Pancreas (tissue), 10 donors: ENCODE data around the gene EGFR. TPM values are rescaled to one million over a fixed set of nuclear protein-coding genes. Genes with fewer than 3 reads are reported as not detected.

Experiments used
- ATAC-seq, 4 donors: fragments of 200-7000 bp; cut with Tn5 transposase; one replicate each; pipeline versions ENCODE4 v1.8.0 to v1.9.1; 2020; ENCODE audit warnings: mild to moderate bottlenecking in 4 of 4, moderate library complexity in 4 of 4
- DNase-seq, 6 donors: peaks; one replicate each; pipeline ENCODE4 v3.0.0-alpha.2; 2020
- FAIRE-seq: peaks from 2 replicates; lab custom pipeline; 2012; peaks lifted over from hg19 to GRCh38; lab: Jason Lieb, UNC
- H3K27ac ChIP-seq, 4 donors: fragments of 200-600 bp; sonication (generic); 1 replicate in 3 of 4; 2 replicates in 1 of 4; pipeline versions ENCODE4 v1.5.0 to v1.8.0; 2020
- H3K27me3 ChIP-seq, 4 donors: fragments of 200-600 bp; one replicate each; pipeline ENCODE4 v1.8.0; 2021
- H3K36me3 ChIP-seq, 3 donors: fragments of 200-600 bp; sonication (generic) in 1 of 3; one replicate each; pipeline versions ENCODE4 v1.5.0 to v1.8.0; 2020 to 2021
- H3K4me1 ChIP-seq, 3 donors: fragments of 200-600 bp; one replicate each; pipeline ENCODE4 v1.8.0; 2021
- H3K4me3 ChIP-seq, 4 donors: fragments of 200-600 bp; sonication (generic) in 2 of 4; one replicate each; pipeline versions ENCODE4 v1.5.0 to v1.8.0; 2020 to 2021
- H3K9me3 ChIP-seq, 4 donors: fragments of 200-600 bp; one replicate each; pipeline ENCODE4 v1.8.0; 2021
- WGBS, 2 donors: extraction: QIAGEN DNeasy Blood & Tissue Kit; methylation state at CpG; one replicate each; pipeline ENCODE4 v1.1.7; 2013; 5-methylcytosine and 5-hydroxymethylcytosine counted together
- intact Hi-C, 3 donors: fragments of 100-400 bp; cut with DNase I; formaldehyde crosslinking; loops; one replicate each; pipeline versions ENCODE4 v1.11.1 to v1.14.2; 2022
- polyA plus RNA-seq, 2 donors: library from polyadenylated mRNA; stranded (reverse); fragments of 200-250 nt; gene quantifications; one replicate each; pipeline ENCODE4 v1.2.3, GENCODE V29; 2013
- total RNA-seq, 6 donors: library from RNA; stranded (reverse); fragmentation: NEBNext Ultra II Directional in 4 of 6; extraction: Animal tissue kit (Norgen Biotek cat#: 25700) in 4 of 6; gene quantifications; one replicate each; pipeline versions ENCODE4 v1.2.1 to v1.2.4, GENCODE V29; 2021 to 2023
- TF ChIP-seq, protein P1 (sequence below), 4 donors: fragments of 200-600 bp; sonication (generic) in 3 of 4; IDR thresholded peaks; one replicate each; pipeline versions ENCODE4 v1.5.0 to v1.8.0; 2021; ENCODE audit warnings: antibody characterized with exemption in 4 of 4
- donor health status: healthy with polysubstance abuse.
- donor health status: DM: no; HTN: no; CAD: no; lungs with moderate emphysema.
- donor health status: DM: no; HTN: no; CAD: no.
- donor health status: control.
- donor health status: control.
- donor health status: Bipolar disorder and iron deficiency.
- donor health status: DM: yes; HTN: yes; CAD: no.
- donor health status: DM: no; HTN: no; CAD: no.
- donor health status: DM: no; HTN: no; CAD: no.
- donor health status: DM: yes; HTN: yes; CAD: no.

Gene EGFR
- total and polyA plus RNA-seq, 8 donors: 5.5 to 38.8 (median 30.3) TPM

DNA sequence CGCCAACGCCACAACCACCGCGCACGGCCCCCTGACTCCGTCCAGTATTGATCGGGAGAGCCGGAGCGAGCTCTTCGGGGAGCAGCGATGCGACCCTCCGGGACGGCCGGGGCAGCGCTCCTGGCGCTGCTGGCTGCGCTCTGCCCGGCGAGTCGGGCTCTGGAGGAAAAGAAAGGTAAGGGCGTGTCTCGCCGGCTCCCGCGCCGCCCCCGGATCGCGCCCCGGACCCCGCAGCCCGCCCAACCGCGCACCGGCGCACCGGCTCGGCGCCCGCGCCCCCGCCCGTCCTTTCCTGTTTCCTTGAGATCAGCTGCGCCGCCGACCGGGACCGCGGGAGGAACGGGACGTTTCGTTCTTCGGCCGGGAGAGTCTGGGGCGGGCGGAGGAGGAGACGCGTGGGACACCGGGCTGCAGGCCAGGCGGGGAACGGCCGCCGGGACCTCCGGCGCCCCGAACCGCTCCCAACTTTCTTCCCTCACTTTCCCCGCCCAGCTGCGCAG, 424 bp downstream of the EGFR start:
- FAIRE-seq: no peak
- H3K27me3 ChIP-seq: no peaks in the 10 kb centered on the region
- H3K4me1 ChIP-seq: peaks cover 0 to 7% (median 0%) of the 10 kb centered on the region in 3 donors
- ATAC-seq: peak; percentile 38 to 57 (median 48)
- WGBS, 2 donors: 0 to 1% methylated on average over 45 to 70 of the region's 70 CpGs
- H3K36me3 ChIP-seq: no peaks in the 10 kb centered on the region
- intact Hi-C loops: loop anchor here in 1 of 3 donors (10.0 kb wide), 1 partner anchor 126 kb away; no protein-coding TSS in a partner anchor
- H3K27ac ChIP-seq: peak overlapping the region; percentile 89 to 93 (median 92)
- peak overlapping the region; percentile 61 to 97 (median 86) for H3K4me3 ChIP-seq
- TF ChIP-seq, protein P1, sequence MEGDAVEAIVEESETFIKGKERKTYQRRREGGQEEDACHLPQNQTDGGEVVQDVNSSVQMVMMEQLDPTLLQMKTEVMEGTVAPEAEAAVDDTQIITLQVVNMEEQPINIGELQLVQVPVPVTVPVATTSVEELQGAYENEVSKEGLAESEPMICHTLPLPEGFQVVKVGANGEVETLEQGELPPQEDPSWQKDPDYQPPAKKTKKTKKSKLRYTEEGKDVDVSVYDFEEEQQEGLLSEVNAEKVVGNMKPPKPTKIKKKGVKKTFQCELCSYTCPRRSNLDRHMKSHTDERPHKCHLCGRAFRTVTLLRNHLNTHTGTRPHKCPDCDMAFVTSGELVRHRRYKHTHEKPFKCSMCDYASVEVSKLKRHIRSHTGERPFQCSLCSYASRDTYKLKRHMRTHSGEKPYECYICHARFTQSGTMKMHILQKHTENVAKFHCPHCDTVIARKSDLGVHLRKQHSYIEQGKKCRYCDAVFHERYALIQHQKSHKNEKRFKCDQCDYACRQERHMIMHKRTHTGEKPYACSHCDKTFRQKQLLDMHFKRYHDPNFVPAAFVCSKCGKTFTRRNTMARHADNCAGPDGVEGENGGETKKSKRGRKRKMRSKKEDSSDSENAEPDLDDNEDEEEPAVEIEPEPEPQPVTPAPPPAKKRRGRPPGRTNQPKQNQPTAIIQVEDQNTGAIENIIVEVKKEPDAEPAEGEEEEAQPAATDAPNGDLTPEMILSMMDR (IDR thresholded peaks at IDR 0.05): no peak
- H3K9me3 ChIP-seq: no peaks in the 10 kb centered on the region
- peak; percentile 63 to 87 (median 78) for DNase-seq

DNA sequence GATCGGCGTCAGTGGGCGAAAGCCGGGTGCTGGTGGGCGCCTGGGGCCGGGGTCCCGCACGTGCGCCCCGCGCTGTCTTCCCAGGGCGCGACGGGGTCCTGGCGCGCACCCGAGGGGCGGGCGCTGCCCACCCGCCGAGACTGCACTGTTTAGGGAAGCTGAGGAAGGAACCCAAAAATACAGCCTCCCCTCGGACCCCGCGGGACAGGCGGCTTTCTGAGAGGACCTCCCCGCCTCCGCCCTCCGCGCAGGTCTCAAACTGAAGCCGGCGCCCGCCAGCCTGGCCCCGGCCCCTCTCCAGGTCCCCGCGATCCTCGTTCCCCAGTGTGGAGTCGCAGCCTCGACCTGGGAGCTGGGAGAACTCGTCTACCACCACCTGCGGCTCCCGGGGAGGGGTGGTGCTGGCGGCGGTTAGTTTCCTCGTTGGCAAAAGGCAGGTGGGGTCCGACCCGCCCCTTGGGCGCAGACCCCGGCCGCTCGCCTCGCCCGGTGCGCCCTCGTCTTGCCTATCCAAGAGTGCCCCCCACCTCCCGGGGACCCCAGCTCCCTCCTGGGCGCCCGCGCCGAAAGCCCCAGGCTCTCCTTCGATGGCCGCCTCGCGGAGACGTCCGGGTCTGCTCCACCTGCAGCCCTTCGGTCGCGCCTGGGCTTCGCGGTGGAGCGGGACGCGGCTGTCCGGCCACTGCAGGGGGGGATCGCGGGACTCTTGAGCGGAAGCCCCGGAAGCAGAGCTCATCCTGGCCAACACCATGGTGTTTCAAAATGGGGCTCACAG, 1.1 kb downstream of the EGFR start:
- no peaks in the 10 kb centered on the region for H3K36me3 ChIP-seq
- peaks cover 0 to 10% (median 0%) of the 10 kb centered on the region in 3 donors for H3K4me1 ChIP-seq
- 1% methylated on average over 77 to 78 of the region's 78 CpGs for WGBS, 2 donors
- H3K27ac ChIP-seq: peak overlapping the region; percentile 89 to 93 (median 92)
- FAIRE-seq (no peak), DNase-seq (peak; percentile 48 to 86 (median 62)), ATAC-seq (peak; percentile 58 to 69 (median 60))
- TF ChIP-seq, protein P1 (IDR thresholded peaks at IDR 0.05): no peak
- peak overlapping the region; percentile 61 to 97 (median 86) for H3K4me3 ChIP-seq
- H3K9me3 ChIP-seq: no peaks in the 10 kb centered on the region
- intact Hi-C loops: loop anchor here in 2 of 3 donors (10.0 kb wide), 3 partner anchors 55 to 125 kb away; no protein-coding TSS in a partner anchor
- no peaks in the 10 kb centered on the region for H3K27me3 ChIP-seq

DNA sequence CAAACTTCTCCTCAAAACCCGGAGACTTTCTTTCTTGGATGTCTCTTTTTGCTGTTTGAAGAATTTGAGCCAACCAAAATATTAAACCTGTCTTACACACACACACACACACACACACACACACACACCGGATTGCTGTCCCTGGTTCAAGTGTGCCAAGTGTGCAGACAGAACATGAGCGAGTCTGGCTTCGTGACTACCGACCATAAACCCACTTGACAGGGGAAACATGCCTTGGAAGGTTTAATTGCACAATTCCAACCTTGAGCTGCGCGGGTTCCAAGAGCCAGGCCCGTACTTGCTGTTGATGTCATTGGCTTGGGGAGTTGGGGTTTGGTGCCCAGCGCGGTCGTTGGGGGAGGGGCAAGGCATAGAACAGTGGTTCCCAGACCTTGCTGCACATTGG, 1.7 kb downstream of the EGFR start:
- intact Hi-C loops: loop anchor here in 2 of 3 donors (10.0 kb wide), 2 partner anchors 54 to 64 kb away; no protein-coding TSS in a partner anchor
- H3K36me3 ChIP-seq: no peaks in the 10 kb centered on the region
- ATAC-seq: peak; percentile 40 to 63 (median 50)
- peak; percentile 60 to 82 (median 74) for DNase-seq
- no peak for FAIRE-seq
- H3K27ac ChIP-seq: peak overlapping the region; percentile 89 to 93 (median 92)
- 15 to 20% methylated on average over 11 of the region's 11 CpGs for WGBS, 2 donors
- H3K9me3 ChIP-seq: no peaks in the 10 kb centered on the region
- H3K4me3 ChIP-seq: peak overlapping the region; percentile 61 to 97 (median 86)
- peaks cover 0 to 10% (median 0%) of the 10 kb centered on the region in 3 donors for H3K4me1 ChIP-seq
- TF ChIP-seq, protein P1 (IDR thresholded peaks at IDR 0.05): no peak
- H3K27me3 ChIP-seq: no peaks in the 10 kb centered on the region

DNA sequence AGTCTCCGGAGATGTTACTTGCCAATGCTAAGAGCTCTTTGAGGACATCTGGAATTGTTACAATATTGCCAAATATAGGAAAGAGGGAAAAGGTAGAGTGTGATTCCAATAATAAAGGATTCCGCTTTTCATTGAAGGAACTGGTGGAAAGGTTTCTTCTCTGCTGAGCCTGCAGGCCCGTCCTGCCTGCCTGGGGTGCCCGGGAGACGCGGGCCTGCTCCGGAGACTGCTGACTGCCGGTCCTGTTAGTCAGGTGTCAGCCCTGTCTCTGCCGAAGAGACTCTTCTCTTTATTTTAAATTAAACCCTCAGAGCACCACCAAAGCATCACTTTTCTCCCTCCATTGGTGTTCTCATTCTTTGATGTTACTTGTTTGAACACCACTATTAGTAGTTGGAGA, 2.2 kb downstream of the EGFR start:
- FAIRE-seq: no peak
- 90 to 94% methylated on average over 9 of the region's 9 CpGs for whole genome bisulfite sequencing, 2 donors
- H3K9me3 ChIP-seq: no peaks in the 10 kb centered on the region
- TF ChIP-seq, protein P1 (IDR thresholded peaks at IDR 0.05): no peak
- peaks cover 0 to 10% (median 0%) of the 10 kb centered on the region in 3 donors for H3K4me1 ChIP-seq
- no peaks in the 10 kb centered on the region for H3K36me3 ChIP-seq
- H3K27me3 ChIP-seq: no peaks in the 10 kb centered on the region
- intact Hi-C loops: loop anchor here in 2 of 3 donors (10.0 kb wide), 2 partner anchors 54 to 64 kb away; no protein-coding TSS in a partner anchor
- H3K27ac ChIP-seq: peak overlapping the region in 2 of 4 donors; percentile 0 to 38
- H3K4me3 ChIP-seq: peak overlapping the region in 2 of 4 donors; percentile 83 to 97
- DNase-seq: no peak
- ATAC-seq: no peak
